ENCODE results near the gene TTC23. TPM values are rescaled to one million over a fixed set of nuclear protein-coding genes. Genes with fewer than 3 reads are reported as not detected.
A peak's percentile ranks its signal among the peaks of the same experiment; 100 is the strongest.
"Not testable (repeated sequence)": the region's sequence is repeated elsewhere in the genome, so short reads cannot be mapped to it uniquely, and the experiment has no call there.

The TTC23 gene
- total RNA-seq, 1 donor from 2014 or later: 32.3 TPM

DNA sequence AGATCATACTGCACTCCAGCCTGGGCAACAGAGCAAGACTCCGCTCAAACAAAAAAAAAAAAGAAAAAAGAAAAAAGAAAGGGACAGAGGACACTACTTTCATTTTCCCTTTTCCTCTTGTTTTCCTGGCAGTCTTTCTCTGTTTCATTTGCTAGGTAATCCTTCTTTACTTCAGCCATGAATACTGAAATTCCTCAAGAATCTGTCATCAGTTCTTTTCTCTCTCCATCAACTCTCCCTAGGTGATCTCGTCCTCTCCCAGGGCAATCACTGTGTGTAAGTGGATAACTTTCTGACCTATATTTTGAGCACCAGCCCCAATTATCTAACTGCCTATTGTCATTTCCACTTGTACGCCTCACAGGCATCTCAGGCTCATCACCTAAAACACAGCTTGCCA is 51.5 kb downstream of the TTC23 start:
- Mint-ChIP-seq H3K36me3 (peaks cover 49% of the 10 kb centered on the region), H3K4me1 (peaks cover 7% of the 10 kb centered on the region)

DNA sequence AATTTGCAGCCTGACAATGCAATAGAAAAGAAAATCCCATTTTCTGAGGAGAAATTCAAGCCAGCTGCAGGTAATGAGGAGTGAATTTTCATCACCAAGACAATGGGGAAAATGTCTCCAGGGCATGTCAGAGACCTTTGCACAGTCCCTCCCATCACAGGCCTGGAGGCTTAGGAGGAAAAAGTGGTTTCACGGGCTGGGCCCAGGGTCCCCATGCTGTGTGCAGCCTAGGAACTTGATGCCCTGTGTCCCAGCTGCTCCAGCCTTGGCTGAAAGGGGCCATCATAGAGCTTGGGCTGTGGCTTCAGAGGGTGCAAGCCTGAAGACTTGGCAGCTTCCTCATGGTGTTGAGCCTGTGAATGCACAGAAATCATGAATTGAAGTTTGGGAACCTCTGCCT is 57.2 kb downstream of the TTC23 start:
- H3K4me3 Mint-ChIP-seq; H3K27ac Mint-ChIP-seq; H3K4me1 Mint-ChIP-seq; H3K27me3 Mint-ChIP-seq (ENCODE audit: low read depth); DNase-seq (ENCODE audit: low spot score in 2 of 2, unreplicated experiment in 2 of 2): not testable (repeated sequence)
- Mint-ChIP-seq H3K36me3 (peaks cover 74% of the 10 kb centered on the region), H3K9me3 (peaks cover 17% of the 10 kb centered on the region)

More for the DNA sequence above, 51.5 kb downstream of the TTC23 start:
- peaks cover 13% of the 10 kb centered on the region for H3K9me3 Mint-ChIP-seq
- DNase-seq (ENCODE audit: low spot score in 2 of 2, unreplicated experiment in 2 of 2): no peak
- TF ChIP-seq, protein P1, sequence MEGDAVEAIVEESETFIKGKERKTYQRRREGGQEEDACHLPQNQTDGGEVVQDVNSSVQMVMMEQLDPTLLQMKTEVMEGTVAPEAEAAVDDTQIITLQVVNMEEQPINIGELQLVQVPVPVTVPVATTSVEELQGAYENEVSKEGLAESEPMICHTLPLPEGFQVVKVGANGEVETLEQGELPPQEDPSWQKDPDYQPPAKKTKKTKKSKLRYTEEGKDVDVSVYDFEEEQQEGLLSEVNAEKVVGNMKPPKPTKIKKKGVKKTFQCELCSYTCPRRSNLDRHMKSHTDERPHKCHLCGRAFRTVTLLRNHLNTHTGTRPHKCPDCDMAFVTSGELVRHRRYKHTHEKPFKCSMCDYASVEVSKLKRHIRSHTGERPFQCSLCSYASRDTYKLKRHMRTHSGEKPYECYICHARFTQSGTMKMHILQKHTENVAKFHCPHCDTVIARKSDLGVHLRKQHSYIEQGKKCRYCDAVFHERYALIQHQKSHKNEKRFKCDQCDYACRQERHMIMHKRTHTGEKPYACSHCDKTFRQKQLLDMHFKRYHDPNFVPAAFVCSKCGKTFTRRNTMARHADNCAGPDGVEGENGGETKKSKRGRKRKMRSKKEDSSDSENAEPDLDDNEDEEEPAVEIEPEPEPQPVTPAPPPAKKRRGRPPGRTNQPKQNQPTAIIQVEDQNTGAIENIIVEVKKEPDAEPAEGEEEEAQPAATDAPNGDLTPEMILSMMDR (IDR thresholded peaks at IDR 0.05; ENCODE audit: unreplicated experiment): no peak
- H3K4me3 Mint-ChIP-seq: no peak overlapping the region
- no peak overlapping the region for H3K27ac Mint-ChIP-seq
- H3K27me3 Mint-ChIP-seq (ENCODE audit: low read depth): no peaks in the 10 kb centered on the region

DNA sequence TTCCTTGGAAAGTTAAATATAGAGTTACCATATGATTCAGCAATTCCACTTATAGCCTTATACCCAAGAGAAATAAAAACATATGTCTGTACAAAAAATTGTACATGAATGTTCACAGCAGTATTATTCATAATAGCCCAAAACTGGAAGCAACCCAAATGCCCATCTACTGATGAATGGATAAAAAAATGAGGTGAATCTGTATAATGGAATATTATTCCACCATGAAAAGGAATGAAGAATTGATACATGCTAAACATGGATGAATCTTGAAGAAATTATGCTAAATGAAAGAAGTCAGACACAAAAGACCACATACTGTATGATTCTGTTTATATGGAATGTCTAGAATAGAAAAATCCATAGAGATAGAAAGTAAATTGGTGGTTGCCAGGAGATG is 61.4 kb downstream of the TTC23 start:
- Mint-ChIP-seq H3K27me3 (ENCODE audit: low read depth) (no peaks in the 10 kb centered on the region), H3K4me3 (no peak overlapping the region), H3K27ac (no peak overlapping the region), H3K36me3 (peaks cover 62% of the 10 kb centered on the region), H3K4me1 (no peaks in the 10 kb centered on the region), H3K9me3 (peaks cover 11% of the 10 kb centered on the region)
- no peak for DNase-seq (ENCODE audit: low spot score in 2 of 2, unreplicated experiment in 2 of 2)
- TF ChIP-seq, protein P1 (IDR thresholded peaks at IDR 0.05; ENCODE audit: unreplicated experiment): no peak

DNA sequence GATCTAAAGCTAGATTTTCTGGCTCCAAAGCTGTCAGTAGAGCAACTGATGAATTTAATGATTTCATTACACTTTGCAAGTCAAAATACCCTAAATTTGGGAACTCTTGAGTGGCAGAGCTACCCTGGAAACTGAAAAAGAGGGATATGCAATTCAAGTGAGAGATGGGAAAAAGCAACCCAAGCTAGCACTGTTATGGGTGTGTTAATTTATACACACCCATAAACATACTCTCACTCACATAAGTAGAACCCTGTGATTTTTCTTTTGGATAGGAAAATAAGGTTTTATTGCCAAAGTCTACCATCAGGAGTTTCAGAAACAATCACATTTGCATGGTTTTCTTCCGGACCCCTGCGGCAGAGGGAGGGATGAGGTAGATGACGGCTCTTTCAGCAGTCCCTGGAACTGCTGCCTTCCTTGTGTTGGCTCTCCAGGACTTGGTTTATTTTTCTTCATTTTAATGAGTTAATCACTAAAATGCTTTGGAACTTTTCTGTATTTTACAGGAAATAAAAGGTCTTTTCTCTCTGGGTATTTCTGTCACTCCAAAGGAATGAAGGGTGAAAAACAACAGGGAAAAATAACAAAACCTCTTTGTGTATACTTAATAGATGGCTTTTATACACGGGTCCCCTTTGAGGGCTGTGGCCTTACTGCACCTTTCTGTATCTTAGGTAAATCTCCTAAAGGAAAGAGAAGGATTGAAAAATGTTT is 63.8 kb downstream of the TTC23 start:
- TF ChIP-seq, protein P1 (IDR thresholded peaks at IDR 0.05; ENCODE audit: unreplicated experiment): no peak
- Mint-ChIP-seq H3K27ac (no peak overlapping the region), H3K27me3 (ENCODE audit: low read depth) (no peaks in the 10 kb centered on the region), H3K4me1 (peaks cover 14% of the 10 kb centered on the region), H3K36me3 (peaks cover 41% of the 10 kb centered on the region), H3K4me3 (no peak overlapping the region), H3K9me3 (no peaks in the 10 kb centered on the region)
- DNase-seq (ENCODE audit: low spot score in 2 of 2, unreplicated experiment in 2 of 2): no peak

DNA sequence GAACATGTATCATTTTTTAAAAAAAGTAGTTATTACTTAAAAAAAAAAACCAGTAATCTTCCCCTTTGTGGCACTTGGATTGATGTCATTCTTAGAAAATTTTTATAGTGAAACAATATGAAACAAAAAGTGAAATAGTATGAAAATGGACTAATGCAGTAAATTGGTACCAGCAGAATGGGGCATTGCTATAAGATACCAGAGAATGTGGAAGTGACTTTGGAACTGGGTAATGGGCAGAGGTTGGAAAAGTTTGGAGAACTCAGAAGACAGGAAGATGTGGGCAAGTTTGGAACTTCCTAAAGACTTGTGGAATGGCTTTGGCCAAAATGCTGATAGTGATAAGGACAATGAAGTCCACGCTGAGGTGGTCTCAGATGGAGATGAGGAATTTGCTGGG is 66.6 kb downstream of the TTC23 start:
- TF ChIP-seq, protein P1 (IDR thresholded peaks at IDR 0.05; ENCODE audit: unreplicated experiment): no peak
- Mint-ChIP-seq H3K4me1 (peaks cover 28% of the 10 kb centered on the region), H3K9me3 (no peaks in the 10 kb centered on the region), H3K27me3 (ENCODE audit: low read depth) (no peaks in the 10 kb centered on the region), H3K36me3 (peaks cover 29% of the 10 kb centered on the region), H3K27ac (no peak overlapping the region), H3K4me3 (no peak overlapping the region)
- DNase-seq (ENCODE audit: low spot score in 2 of 2, unreplicated experiment in 2 of 2): no peak

DNA sequence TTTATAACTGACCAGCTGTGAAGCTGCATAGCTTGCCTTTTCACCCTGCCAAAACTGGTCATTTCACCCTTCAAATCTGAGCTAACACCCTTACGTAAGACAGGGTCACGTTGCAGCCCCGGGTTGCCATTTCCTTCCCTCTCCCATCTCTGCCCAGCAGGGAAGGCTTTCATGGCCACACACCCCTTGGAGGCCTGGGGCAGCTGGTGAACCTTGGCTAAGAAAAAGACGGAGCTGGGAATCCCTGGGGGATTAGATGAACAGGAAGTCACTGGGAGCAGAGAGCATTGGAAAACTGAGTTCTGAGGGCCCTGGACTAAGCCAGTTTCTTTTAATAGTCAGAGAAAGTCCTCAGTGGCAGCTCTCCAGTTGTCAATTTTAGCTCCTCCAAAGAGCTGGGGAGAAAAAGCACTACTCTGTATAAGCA is 67.8 kb downstream of the TTC23 start:
- peaks cover 28% of the 10 kb centered on the region for H3K4me1 Mint-ChIP-seq
- H3K4me3 Mint-ChIP-seq: no peak overlapping the region
- peaks cover 24% of the 10 kb centered on the region for H3K36me3 Mint-ChIP-seq
- no peaks in the 10 kb centered on the region for H3K27me3 Mint-ChIP-seq (ENCODE audit: low read depth)
- TF ChIP-seq, protein P1 (IDR thresholded peaks at IDR 0.05; ENCODE audit: unreplicated experiment): no peak
- no peak for DNase-seq (ENCODE audit: low spot score in 2 of 2, unreplicated experiment in 2 of 2)
- peak overlapping the region; percentile 44 for H3K27ac Mint-ChIP-seq
- H3K9me3 Mint-ChIP-seq: no peaks in the 10 kb centered on the region

All from mesothelial cell of epicardium (in vitro differentiated cells).